Skeletal muscle cell (primary cell): Measurements from ENCODE around the gene SLC17A5.
"Not testable (repeated sequence)": the region's sequence is repeated elsewhere in the genome, so short reads cannot be mapped to it uniquely, and the experiment has no call there.

ENCODE experiments used
- DNase-seq: peaks from one replicate; pipeline ENCODE4 v3.0.0-alpha.2; 2010; ENCODE audit warnings: low read depth
- H3K4me3 ChIP-seq: 2 replicates; pipeline ENCODE4 v1.5.1; 2011; ENCODE audit warnings: low read depth, mild to moderate bottlenecking, control low read depth, low read length, moderate library complexity

SLC17A5 gene, protein sequence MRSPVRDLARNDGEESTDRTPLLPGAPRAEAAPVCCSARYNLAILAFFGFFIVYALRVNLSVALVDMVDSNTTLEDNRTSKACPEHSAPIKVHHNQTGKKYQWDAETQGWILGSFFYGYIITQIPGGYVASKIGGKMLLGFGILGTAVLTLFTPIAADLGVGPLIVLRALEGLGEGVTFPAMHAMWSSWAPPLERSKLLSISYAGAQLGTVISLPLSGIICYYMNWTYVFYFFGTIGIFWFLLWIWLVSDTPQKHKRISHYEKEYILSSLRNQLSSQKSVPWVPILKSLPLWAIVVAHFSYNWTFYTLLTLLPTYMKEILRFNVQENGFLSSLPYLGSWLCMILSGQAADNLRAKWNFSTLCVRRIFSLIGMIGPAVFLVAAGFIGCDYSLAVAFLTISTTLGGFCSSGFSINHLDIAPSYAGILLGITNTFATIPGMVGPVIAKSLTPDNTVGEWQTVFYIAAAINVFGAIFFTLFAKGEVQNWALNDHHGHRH

DNA sequence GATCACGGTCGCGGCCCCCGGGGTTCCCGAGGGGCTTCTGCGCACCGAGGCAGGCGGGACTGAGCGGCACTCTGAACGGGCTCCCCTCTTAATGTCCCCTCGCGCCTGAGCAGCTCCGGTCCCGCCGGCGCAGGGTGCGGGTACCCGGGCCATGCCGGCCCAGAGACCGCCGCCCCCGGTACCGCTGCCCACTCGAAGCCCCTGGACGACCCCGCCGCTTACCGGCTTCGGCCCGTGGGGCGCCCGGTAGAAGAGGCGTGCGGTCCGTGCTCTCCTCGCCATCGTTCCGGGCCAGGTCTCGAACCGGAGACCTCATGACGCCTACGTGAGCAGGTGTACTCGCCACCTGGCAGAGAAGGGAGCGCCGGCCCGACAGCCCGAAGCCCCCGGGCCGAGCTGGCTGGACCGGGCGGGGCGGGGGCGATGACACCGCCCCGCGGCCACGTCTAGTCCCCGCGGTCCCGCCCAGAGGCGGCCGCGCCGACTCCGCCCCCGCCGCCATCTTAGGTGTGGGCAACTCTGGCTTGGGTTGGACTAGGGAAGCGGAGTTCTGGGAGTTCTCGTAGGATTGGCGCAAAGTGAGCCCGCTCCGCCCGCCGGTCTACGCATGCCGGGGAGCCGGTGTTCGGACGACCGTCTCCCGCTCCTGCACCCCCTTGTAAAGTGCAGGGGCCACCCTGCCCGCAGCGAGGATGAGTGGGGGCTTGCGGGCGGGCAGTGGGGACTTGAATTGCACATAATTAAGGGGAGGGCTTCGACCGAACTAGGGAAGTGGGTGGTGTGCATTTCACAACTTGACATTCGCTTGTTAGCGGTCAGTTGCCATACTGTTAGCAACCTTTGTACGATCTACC lies at the start of gene SLC17A5:
SLC17A5 (minus strand) TSS at position 422 of the 854 bp plus-strand sequence; CDS start at position 316, 106 bp downstream.
- DNase-seq, result peak; percentile 78
- H3K4me3 ChIP-seq, result peak within 1 kb of the TSS; percentile 98

DNA sequence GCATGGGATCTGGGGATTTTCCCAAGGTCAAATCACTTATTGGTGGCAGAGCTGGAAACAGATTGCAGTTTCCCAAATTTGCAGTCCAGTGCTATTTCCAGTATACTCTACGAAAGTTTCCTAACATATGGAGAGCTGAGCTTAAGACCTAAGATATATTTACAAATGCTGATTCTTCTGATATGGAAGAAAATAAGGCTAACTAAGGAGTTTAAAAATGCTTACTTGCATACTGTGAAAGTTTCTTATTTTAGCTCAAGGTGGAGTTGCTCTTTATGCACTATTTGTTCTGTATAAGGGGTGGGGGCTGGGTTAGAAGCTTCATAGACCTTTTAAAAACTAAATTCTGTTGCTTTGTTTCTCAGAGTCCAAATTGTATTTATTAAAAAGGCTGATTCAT lies 49.7 kb upstream of the SLC17A5 start:
- no peak overlapping the region for H3K4me3 ChIP-seq
- no peak for DNase-seq

DNA sequence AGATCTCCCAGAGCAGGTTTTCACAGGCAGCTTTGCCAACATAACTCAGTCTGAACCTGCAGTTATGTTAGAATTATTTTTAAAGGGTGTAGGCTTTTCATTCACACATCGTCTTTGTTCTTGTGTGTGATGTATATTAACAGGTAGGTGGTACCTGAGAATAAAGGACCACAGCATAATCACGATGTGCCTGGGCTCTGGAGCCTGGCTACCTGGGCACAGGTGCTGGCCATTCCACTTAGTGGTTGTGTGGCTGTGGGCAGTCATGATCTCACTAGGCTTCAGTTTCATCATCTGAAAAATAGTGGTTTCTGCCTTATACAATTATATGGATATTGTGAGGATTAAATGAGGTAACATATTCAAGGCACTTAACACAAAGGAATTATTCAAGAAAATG lies 48.7 kb upstream of the SLC17A5 start:
- H3K4me3 ChIP-seq, result no peak overlapping the region
- DNase-seq, result no peak

DNA sequence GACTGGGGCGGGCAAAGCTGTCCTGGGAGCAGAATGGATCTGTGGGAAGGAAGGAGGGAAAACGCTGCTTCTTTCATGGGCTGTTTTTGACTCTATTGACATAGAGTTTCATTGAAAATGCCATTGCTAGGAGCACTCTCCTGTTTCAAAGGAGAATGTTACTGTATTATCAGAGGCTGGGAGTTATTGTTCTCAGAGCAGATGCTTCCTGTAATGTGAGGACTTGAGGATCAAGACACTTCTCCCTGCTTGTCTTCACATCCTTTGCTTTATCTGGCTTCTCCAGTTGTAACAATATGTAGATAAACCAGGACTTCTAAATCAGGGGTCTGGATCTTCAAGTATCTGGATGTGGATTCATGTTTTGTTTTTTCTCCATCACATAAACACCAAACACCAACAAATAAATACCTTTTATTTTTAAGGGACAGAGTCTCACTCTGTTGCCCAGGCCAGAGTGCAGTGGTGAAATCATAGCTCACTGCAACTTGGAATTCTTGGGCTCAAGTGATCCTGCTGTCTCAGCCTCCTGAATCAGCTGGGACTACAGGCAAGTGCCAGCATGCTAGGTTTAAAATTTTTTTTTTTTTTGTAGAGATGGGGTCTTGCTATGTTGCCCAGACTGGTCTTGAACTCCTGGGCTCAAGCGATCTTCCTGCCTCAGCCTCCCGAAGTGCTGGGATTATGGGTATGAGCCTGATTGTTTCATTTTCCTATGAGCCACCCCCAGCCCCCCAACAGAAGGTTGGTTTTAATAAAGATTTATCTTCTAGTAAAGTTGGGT lies 46.1 kb upstream of the SLC17A5 start:
- H3K4me3 ChIP-seq, result no peak overlapping the region
- no peak for DNase-seq

DNA sequence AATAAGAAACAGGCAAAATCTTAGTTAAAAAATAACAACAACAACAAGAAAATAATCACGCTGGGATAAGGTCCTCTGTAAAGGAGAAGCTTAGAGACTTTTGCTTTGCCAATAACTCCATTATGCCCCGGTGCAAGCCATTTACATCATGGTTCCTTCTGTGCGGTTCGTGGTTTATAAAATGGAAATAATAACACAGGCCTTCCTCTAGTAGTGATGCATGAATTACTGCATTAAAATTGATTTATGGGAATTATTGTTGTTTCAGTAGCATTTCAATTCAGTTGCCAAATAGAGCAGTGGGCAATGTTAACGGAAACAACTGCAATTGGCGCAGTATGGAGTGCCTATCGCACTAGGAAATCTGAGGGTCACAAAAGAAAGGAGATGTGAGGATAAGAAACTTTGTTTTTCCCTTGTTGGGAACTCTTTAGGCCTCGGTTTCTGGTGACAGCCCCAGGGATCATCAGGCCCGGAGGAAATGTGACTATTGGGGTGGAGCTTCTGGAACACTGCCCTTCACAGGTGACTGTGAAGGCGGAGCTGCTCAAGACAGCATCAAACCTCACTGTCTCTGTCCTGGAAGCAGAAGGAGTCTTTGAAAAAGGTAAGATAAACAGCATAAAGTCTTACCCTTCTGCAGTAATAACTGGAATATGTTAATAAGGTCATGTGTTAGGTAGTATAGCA lies 43.3 kb upstream of the SLC17A5 start:
- no peak for DNase-seq
- H3K4me3 ChIP-seq, result peak overlapping the region; percentile 58

DNA sequence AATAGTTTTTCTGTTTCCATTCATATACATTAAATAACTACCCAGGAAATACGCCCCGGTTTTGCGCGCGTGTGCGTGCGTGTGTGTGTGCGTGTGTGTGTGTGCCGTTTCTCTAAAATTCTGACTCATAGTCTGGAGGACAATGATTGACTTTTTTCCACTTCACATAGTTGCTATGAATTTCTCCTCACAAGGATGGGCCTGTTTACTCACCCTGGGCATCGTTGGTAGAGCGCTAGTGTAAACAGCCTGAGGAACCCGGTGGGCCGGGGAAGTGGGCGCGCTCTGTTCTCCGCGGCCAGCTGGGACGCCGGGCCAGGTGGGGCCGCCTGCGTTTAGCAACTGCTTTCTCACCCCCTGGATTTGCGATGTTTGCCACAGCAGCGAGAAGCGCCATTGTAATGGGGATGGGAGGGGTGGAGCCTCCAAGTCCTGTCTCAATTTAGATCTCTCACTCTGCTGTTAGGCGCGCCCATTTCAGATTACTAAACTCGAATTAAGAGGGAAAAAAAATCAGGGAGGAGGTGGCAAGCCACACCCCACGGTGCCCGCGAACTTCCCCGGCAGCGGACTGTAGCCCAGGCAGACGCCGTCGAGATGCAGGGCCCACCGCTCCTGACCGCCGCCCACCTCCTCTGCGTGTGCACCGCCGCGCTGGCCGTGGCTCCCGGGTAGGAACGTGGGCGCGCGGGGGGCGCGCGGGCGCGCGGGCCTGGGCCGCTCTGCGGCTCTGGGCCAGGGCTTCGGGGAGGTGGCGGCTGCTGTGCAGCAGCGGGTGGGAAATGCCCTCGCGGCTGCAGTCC lies 42.0 kb upstream of the SLC17A5 start, which contains the start of gene CD109:
CD109 (plus strand) TSS at position 585 of the 803 bp plus-strand sequence; CDS start at position 598, 13 bp downstream.
- DNase-seq, result peak; percentile 66
- H3K4me3 ChIP-seq, result peak within 1 kb of the TSS; percentile 58

DNA sequence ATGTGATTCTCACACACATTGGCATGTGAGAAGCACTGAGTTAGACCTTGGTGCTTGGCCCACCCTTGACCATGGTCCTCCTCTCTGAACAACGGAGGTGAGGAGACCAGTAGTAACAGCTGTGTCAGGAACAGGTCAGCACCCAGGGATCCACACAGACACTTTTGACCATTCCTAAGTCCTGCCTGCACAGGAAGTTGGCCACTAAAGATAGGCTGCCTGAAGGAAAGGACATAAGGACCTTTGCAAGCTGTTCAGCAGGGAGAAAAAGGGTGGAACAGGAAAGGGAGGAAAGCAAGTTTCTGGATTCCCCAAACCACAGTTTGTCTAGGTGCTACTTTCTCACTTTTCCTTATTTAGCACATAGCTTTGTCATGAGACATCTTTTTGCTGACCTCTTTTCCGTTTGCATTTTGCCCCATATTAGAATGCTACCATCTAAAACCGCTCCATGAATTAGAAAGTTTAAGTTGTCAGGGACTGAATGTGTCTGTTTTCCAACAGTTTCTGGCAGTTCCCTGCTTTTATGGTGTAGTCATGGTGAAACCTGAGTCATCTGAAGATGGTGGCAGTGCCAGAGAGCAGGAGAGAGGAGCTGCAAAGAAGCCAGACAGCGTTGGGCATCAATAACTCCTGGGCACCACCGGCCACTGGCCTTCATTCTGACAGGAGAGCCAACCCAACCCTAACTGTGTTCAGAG lies 41.1 kb upstream of the SLC17A5 start:
- H3K4me3 ChIP-seq, result peak overlapping the region; percentile 58

DNA sequence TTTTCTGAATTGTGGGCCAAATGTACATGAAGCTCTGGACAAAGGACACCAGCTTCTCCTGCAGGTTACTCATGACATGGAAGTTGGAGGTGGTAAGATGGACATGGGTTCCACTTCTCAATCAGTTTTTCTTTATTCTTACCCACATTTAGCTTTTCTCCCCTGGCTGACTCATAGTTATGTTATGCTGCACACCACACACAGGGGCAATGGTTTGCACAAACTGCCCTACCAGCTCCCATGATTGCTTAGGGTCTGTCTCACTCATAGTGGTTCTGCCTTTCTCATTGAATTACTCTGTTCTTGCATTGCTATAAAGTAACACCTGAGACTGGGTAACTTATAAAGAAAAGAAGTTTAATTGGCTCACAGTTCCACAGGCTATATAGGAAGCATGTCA lies 37.7 kb upstream of the SLC17A5 start:
- H3K4me3 ChIP-seq, result no peak overlapping the region
- no peak for DNase-seq

More for the DNA sequence above, 41.1 kb upstream of the SLC17A5 start:
- peak; percentile 27 for DNase-seq

DNA sequence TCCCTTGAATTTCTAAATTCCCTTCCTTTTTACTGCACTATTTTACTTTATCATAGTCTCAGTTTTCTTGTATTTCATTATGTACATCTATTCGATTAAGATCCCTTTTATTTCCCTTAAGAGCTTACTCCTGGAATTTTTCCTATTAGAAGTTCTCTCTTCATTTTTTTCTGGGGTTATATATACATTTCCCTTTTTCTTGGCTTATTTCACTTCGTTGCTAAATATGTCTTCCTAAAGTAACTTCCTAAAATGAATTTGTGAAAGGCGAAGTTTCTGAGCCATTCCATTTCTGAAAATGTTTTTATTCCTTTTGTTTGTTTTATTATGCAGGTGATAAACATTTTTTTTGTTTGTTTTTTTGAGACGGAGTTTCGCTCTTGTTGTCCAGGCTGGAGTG lies 36.3 kb upstream of the SLC17A5 start:
- no peak overlapping the region for H3K4me3 ChIP-seq
- no peak for DNase-seq

DNA sequence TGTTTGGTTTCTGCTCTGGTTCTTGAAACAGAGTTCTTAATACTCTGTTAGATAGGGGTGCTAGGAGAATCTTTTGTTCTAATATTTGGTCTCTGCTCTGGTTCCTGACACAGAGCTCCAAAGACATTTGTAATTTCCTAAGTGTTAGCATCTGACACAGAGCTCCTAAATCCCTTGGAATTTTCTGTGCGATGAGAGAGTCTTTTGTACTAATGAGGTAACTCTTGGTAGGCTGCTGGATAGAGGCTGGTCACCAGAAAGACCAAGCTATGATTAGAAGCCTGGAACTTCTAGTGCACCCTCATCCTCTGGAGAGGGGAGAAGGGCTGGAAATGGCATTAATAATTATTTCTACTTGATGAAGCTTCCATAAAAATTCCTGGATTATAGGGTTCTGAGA lies 34.6 kb upstream of the SLC17A5 start:
- H3K4me3 ChIP-seq, result no peak overlapping the region
- no peak for DNase-seq

DNA sequence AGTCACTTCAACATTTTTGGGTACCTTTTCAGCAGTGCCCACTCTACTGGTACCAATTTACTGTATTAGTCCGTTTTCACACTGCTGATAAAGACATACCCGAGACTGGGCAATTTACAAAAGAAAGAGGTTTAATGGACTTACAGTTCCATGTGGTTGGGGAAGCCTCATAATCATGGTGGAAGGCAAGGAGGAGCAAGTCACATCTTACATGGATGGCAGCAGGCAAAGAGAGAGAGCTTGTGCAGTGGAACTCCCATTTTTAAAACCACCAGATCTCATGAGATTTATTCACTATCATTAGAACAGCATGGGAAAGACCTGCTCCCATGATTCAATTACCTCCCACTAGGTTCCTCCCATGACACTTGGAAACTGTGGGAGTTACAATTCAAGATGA lies 29.8 kb upstream of the SLC17A5 start:
- DNase-seq, H3K4me3 ChIP-seq: not testable (repeated sequence)

DNA sequence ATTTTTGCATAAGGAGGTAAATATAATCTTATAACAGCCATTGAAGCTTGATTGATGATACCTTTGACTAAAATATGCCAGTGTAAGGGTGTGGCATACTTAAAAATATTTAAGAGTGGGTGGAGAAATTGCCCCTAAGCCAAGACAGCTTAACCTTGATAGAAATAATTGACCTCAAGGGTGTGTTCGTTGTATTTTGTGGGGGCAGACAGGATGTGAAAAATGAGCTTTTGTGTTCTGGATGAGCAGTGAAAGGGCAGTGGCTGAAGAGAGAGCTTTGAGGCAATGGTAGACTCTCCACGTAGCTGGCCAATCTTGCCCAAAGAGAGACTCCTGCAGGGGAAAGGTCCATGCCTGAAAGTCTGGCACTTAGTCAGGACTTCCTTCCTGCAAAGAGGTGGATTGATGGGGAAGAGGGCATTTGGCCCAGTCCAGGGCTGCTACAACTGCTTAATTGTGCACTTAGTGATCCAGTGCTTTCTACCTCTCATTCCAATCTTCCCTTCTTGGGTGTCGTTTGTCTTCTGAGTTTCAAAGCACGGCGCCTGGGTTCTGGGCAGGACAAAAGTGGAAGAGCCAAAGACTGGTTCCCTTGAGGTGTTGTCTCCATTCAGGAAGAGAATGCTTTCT lies 26.6 kb upstream of the SLC17A5 start:
- no peak for DNase-seq
- H3K4me3 ChIP-seq, result no peak overlapping the region

DNA sequence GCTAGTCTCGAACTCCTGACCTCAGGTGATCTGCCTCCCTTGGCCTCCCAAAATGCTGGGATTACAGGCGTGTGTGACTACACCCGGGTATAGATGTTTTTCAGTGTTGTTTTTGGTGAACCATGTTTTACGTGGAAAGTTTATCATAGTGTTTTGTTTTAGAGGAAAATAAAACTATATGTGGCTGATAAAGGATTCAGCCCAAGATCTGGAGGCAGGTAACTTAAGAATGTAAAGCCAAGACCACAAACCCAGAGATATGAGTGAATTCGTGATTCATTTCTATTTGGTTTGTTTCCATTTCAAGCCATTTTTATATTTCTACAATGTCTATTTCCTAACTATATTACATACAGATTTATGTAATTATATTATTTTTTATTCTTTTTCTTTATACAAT lies 26.1 kb upstream of the SLC17A5 start:
- DNase-seq, H3K4me3 ChIP-seq: not testable (repeated sequence)

DNA sequence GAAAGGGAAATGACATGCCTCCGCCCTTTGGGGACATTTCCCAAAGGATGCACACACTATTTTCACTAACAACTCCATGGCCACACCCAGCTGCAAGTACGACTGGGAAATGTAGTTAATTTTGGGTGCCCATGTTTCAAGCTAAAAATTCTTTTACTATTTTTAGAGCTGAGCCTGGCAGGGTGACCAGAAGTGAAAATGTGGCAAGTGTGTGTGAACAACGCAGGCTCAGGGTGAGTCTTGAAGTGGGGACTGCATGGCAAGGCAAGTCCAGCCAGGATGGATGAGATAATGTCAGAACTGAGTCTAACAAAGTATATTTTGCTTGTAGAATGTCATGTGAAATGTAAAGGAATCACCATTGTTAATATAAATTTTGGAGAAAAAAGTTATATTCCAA lies 25.2 kb upstream of the SLC17A5 start:
- no peak for DNase-seq
- no peak overlapping the region for H3K4me3 ChIP-seq

DNA sequence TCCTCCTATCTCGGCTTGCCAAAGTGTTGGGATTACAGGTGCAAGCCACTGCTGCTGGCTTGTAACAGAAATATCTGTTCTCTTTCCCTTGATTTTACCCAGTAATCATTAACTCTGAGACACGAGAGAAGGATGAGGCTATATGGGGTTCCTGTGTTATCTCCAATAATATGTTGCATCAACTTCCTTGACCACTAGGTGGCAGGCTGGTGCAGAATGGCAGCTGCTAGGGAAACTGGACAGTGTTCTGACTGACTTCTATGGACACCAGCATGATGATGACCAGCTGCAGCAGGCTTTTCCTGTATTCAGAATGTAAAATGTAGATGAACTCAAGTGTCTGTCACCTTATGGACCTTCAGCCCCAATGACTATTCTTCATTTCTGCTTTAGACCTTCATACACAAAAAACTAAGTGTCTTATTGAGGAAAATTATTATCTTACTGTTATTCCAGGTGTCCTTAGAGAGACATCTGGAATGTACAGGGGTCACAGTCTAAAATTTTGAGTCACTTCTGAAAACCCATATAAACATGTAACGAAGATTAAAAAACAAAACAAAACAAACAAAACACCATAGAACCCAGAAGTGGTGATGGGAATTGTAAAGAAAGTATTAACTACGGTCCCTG lies 21.8 kb upstream of the SLC17A5 start:
- DNase-seq, result no peak
- no peak overlapping the region for H3K4me3 ChIP-seq

DNA sequence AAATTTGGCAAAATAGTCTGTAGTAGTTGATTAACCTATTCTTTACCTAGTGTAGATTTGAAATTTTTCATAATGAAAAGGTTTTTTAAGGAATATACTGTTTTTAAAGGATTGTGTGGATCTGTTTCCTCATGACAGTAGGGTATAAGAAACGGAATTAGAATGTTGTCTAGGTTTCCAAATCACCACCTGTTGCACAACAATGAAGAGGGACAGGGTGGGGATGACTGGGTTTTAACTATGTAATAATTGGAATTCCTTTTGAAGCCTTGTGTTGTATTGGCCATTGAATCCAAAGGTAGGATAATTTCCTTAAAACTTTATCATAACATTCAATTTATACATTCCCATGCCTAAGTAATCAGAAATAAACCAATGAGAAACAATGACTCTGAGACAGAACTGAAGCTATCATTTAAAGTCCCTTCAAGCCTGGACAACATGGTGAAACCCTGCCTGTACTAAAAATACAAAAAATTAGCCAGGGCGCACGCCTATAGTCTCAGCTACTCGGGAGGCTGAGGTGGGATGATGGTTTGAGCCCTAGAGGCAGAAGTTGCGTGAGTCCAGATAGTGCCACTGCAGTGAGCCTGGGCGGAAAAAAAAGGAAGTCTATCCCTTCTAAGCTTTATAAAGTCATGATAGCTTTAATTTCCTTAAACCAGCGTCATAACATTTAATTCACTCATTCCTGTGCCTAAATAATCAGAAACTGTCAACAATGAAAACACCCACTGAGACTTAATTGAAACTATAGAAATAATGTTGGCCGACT lies 18.3 kb upstream of the SLC17A5 start:
- DNase-seq, result no peak

More for the DNA sequence above, 18.3 kb upstream of the SLC17A5 start:
- no peak overlapping the region for H3K4me3 ChIP-seq
